H7 (cell line): ENCODE results near the gene TGM2. TPM values are rescaled to one million over a fixed set of nuclear protein-coding genes. Genes with fewer than 3 reads are reported as not detected.

Source experiments
- DNase-seq: peaks from one replicate; pipeline ENCODE4 v3.0.0; 2012
- H3K27me3 ChIP-seq: 2 replicates; pipeline ENCODE4 v1.6.0; 2011; ENCODE audit warnings: mild to moderate bottlenecking, low read length; ENCODE audit not compliant: control insufficient read depth, insufficient read depth
- H3K36me3 ChIP-seq: replicated peaks from 2 replicates; pipeline ENCODE4 v1.5.1; 2011; ENCODE audit warnings: low read length; ENCODE audit not compliant: control insufficient read depth, insufficient read depth
- H3K4me3 ChIP-seq: 2 replicates; pipeline ENCODE4 v1.5.1; 2011; ENCODE audit warnings: low read depth, mild to moderate bottlenecking, control low read depth, low read length, moderate library complexity; ENCODE audit not compliant: insufficient read depth
- total RNA-seq: library from RNA; depleted of rRNA; stranded (reverse); fragments of >200 nt; shearing (Covaris generic); gene quantifications from 2 replicates; pipeline ENCODE4 v1.2.3, GENCODE V29; 2014

TGM2 gene
- total RNA-seq, 1 experiment from 2014 or later: 0.83 TPM

DNA sequence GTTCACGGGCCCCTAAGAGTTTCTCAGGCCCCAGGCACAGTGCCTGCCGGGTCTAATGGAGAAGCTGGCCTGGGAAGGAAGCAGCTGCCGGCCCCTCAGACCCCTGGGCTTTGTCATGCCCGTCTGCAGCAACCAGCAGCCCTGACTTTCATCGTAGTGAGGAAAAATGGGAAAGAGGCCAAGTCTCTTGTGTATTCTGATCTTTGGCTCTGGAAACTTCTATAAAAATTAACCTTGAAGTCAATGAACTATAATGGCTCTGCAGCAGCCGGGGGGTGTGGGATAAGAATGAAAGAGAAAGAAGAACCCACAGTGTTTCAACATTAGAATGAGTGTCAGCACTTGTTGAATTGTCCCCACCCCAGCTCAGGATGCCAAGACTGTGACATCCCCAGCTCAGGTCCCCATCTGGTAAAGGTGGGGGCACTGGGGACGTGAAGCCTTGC is 12.9 kb downstream of the TGM2 start:
- Histone ChIP-seq H3K27me3 (no peaks in the 10 kb centered on the region), H3K4me3 (no peak overlapping the region)
- no peak for DNase-seq

DNA sequence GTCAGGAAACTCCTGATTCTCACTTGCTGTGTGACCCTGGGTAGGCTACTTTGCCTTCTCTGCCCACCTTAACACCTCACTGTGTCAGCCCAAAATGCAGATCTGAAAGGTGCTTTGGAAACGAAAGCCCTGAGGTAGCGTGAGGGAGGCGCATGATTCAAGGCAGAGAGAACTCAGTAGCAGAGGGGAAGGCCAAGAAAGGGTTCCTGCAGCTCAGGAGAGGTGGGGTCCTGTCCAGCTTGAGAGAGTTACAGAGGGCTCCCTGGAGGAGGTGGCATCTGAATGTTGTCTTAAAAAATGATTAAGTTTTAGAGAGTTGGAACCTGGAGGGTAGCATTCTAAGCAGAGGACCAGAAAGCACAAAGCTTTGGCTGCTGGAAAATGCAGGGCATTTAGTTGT is 13.6 kb downstream of the TGM2 start:
- Histone ChIP-seq H3K4me3 (no peak overlapping the region), H3K36me3 (no peaks in the 10 kb centered on the region), H3K27me3 (no peaks in the 10 kb centered on the region)
- no peak for DNase-seq

More for the DNA sequence above, 12.9 kb downstream of the TGM2 start:
- no peaks in the 10 kb centered on the region for H3K36me3 ChIP-seq

GRCh38 chr20:38150335-38151170 is 14.5 kb downstream of the TGM2 start:
- Histone ChIP-seq H3K4me3 (no peak overlapping the region), H3K36me3 (no peaks in the 10 kb centered on the region), H3K27me3 (no peaks in the 10 kb centered on the region)
- DNase-seq: no peak

DNA sequence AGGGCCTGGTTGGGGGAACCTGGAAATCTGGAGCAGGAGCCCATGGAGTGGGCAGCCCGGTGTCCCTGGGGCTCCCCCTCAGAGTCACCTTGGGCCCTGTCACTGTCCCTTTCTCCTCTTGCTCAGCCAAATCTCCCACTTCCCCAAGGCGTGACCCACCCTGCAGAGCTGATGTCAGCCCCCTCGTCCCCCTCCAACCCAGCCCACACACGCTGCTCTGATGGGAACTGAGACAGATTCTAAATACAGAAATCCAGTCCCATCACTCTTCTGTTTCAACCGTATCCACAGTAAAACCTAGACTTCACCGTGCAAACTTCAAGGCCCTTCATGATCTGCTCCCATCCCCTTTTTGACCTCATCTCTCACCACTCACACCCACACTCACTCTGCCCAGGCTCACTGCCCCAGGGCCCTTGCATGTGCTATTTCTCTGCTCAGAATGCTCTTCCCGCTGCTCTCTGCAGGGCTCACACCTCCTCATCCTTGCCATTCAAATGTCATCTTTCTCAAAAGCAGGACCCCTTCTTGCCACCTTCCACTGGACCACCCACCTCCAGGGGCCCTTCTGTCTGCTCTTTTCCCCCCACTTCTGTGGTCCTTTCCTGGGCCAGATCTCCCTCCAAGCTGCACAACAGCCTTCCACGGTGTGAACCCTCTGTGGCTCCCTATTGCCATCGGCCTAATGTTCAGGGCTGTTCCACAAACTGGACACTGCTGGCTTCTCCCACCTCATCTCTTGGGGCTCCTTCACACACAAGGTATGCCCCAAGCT is 16.6 kb downstream of the TGM2 start:
- no peak overlapping the region for H3K4me3 ChIP-seq
- DNase-seq: no peak
- H3K36me3 ChIP-seq: no peaks in the 10 kb centered on the region
- H3K27me3 ChIP-seq: no peaks in the 10 kb centered on the region

DNA sequence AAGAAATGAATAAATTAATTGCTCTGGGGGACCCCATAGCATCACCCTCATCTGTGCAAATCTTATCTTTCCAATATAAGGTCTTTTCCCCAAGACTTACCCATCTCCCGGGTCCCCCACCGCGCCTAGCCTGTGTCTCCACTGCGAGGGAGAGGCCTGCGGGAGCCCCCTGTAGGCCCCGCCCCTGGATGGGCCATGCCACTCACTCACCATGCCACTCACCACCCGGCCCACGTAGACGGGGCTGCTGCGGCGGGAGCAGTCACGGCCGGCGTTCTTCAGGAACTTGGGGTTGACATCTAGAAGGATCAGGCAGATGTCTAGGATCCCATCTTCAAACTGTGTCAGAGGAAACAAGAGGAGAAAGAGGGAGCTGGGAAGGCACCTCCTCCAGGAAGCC is 17.3 kb downstream of the TGM2 start:
- H3K27me3 ChIP-seq: no peaks in the 10 kb centered on the region
- DNase-seq: peak; percentile 70
- no peak overlapping the region for H3K4me3 ChIP-seq
- no peaks in the 10 kb centered on the region for H3K36me3 ChIP-seq

GRCh38 chr20:38147163-38147562 is 17.9 kb downstream of the TGM2 start:
- no peaks in the 10 kb centered on the region for H3K36me3 ChIP-seq
- DNase-seq: no peak
- H3K27me3 ChIP-seq: no peaks in the 10 kb centered on the region
- H3K4me3 ChIP-seq: no peak overlapping the region

GRCh38 chr20:38146628-38147027 is 18.4 kb downstream of the TGM2 start:
- DNase-seq: no peak
- H3K4me3 ChIP-seq: no peak overlapping the region
- H3K27me3 ChIP-seq: no peaks in the 10 kb centered on the region
- H3K36me3 ChIP-seq: no peaks in the 10 kb centered on the region

GRCh38 chr20:38146156-38146555 is 18.9 kb downstream of the TGM2 start:
- Histone ChIP-seq H3K36me3 (no peaks in the 10 kb centered on the region), H3K4me3 (no peak overlapping the region), H3K27me3 (no peaks in the 10 kb centered on the region)
- DNase-seq: no peak

DNA sequence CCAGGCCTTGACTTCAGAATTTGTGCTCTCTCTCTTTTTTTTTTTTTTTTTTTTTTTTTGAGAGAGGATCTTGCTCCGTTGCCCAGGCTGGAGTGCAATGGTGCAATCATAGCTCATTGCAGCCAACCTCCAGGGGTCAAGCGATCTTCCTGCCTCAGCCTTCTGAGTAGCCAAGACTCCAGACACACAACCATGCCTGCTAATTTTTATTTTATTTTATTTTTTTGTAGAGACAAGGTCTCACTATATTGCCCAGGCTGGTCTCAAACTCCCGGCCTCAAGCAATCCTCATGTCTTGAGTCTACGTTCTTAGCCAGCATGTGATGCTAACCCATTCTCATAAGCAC is 19.4 kb downstream of the TGM2 start:
- Histone ChIP-seq H3K36me3 (no peaks in the 10 kb centered on the region), H3K27me3 (no peaks in the 10 kb centered on the region), H3K4me3 (no peak overlapping the region)
- no peak for DNase-seq

DNA sequence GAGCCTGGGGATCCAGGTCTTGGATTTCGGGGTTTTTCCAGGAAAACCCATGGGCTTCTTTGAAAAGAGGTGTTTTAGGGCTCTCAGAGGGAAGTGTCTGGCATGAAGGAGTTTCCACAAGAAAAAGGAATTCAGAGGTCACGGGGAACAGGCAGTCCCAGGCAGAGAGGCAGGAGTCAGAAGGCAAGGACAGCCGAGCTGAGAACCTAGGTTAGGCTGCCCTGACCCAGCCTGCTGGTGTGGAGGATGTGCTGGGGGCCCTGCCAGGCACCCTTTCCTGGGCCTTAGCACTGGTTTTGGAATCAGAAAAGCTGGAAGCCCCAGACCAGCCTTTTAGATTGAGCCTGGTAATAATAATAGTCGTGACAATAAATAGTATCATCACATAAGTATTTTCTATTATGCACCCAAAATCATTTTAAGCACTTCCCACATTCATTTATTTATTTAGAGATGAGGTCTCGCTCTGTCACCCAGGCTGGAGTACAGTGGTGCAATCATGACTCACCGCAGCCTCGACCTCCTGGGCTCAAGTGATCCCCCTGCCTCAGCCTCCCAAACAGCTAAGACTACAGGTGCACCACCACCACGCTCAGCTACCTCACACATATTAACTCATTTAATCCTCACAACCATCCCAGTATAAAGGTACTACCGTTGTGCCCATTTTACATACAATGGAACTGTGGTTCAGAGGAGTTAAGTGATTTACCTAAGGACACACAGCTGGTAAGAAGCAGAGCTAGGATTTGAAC is 19.9 kb downstream of the TGM2 start:
- Histone ChIP-seq H3K27me3 (no peaks in the 10 kb centered on the region), H3K36me3 (no peaks in the 10 kb centered on the region), H3K4me3 (no peak overlapping the region)
- no peak for DNase-seq

- Histone ChIP-seq H3K36me3 (no peaks in the 10 kb centered on the region), H3K4me3 (no peak overlapping the region), H3K27me3 (no peaks in the 10 kb centered on the region)
- DNase-seq: no peak
These were observed 20.5 kb downstream of the TGM2 start for GRCh38 chr20:38144598-38144973.

DNA sequence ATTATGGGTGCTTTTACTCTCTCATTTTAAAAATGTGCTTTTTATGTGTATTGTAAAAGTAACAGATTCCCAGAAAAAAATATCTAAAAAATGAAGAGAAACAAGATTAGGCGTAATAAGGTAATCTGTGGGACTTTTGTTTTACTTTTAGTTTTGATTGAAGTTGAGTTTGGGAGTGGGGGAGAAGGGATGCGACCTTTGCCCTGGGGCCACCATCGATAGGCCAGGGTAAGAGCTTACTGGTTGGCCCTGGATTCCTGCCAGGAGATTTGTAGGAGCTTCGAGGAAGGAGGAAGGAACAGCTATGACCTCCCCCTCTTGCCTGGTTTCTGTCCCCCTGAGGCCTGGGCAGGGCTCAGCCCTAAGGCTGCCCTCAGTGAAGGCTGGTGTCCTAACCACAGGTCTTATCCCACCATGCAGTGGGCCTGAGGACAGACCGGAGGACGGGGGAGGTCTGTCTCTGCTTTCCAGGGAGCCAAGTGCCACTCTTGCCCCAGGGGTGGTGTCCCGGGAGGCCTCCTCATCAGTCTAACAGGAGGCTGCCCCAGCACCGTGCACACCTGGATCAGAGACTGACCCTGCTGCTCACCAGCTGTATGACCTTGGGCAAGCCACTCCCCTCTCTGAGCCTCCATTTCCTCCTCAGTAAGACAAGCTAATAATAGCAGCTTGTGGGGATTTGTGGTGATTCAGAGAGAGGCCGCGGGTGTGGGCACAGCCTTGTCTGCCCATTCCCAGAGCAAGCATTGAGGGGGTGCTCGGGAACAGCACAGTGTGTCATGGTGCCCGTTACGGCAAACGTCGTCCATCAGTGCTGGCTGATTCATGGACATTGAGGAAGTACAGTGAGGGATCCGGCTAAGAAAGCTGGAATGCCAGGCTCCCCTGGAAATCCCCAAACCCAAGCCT is 21.2 kb downstream of the TGM2 start:
- Histone ChIP-seq H3K27me3 (no peaks in the 10 kb centered on the region), H3K36me3 (no peaks in the 10 kb centered on the region), H3K4me3 (no peak overlapping the region)
- DNase-seq: no peak

DNA sequence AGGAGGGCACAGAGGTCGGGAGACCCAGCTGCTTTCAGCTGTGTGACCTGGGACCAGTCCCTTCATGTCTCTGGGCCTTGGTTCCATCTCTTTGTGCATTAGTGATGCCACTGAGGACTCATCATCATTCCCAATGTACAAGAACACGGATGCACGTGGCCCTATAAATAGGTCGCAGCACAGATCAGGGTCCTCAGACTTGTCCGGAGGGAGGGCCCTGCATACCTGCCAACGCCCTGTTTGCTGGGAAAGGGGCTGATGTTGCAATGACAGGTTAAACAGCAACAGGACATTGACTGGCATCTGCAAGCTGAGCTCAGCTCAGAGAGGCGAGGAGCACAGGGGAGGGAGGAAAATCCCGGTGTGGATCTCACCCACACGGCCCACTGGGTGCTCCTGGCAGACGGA is 21.8 kb downstream of the TGM2 start:
- Histone ChIP-seq H3K27me3 (no peaks in the 10 kb centered on the region), H3K36me3 (no peaks in the 10 kb centered on the region), H3K4me3 (no peak overlapping the region)
- DNase-seq: no peak

DNA sequence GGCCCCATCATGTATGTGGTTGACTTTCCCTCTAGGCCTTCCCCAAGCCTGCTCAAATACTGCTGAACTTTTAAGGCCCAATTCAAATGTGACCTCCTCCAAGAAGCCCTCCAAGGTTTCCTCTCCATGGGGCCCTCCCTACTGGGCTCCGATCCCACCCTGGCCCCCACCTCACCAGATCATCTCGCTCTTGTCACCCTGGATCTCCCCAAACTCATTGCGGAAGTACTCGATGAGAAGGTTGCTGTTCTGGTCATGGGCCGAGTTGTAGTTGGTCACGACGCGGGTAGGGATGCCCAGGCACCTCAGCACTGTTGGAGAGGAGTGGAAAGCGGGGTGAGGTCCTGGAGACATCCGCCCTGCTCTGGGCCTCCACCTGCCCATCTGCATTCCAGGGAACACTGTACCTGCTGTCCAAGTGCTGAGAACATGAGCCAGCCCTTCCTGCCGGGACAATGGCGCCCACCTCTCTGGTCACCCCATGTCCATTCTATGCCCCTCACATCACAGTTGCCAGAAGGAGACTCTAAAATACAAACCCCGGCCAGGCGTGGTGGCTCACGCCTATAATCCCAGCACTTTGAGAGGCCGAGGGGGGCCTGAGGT is 23.1 kb downstream of the TGM2 start:
- no peaks in the 10 kb centered on the region for H3K36me3 ChIP-seq
- DNase-seq: no peak
- no peaks in the 10 kb centered on the region for H3K27me3 ChIP-seq
- no peak overlapping the region for H3K4me3 ChIP-seq
